HG02973 (cell line): ENCODE results near the gene TLNRD1.

ENCODE experiments used
- ATAC-seq: cut with Tn5 transposase; IDR thresholded peaks from one replicate; pipeline ENCODE4 v1.9.1; 2021; ENCODE audit warnings: moderate library complexity; ENCODE audit not compliant: unreplicated experiment

TLNRD1 gene

DNA sequence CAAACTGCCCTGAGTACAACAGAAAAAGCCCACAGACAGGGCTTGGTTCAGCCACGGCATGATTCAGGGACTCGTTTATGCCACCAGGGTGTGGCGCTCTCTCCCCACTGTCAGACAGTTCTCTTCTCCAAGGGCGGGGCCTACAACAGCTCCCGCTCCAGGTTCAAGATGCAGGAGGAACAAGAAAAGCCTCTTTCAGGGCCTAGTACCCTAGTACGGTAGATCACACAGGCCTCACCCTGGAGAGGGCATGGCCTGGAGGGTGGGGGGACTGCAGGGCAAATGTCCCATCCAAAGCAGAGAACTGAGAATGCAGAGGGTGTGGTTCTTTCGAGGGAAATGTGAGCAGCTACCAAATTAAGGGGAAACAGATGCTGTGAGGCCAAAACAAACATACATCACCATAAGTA, 23.1 kb upstream of the TLNRD1 start:
- no peak for ATAC-seq

GRCh38 chr15:80978685-80979329, 21.9 kb upstream of the TLNRD1 start:
- no peak for ATAC-seq

- no peak for ATAC-seq
Measured at GRCh38 chr15:80979538-80980200, 21.1 kb upstream of the TLNRD1 start.

DNA sequence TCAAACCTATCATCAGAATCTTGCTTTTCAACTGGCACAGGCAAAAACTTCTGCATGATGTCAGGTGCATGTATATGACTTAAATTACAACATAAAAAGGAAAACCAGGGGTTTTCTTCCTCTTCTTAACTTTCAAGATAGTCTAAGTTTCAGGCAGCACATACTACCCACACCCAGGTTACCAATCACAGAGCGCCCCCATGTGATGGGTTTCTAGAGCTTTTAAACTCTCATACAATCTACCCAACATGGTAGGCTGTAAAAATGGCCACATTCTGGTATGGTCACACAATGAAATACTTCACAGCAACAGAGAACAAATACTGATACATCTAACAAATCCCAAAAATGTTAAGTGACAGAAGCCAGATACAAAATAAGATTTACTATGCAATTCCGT, 18.5 kb upstream of the TLNRD1 start:
- ATAC-seq = no peak

DNA sequence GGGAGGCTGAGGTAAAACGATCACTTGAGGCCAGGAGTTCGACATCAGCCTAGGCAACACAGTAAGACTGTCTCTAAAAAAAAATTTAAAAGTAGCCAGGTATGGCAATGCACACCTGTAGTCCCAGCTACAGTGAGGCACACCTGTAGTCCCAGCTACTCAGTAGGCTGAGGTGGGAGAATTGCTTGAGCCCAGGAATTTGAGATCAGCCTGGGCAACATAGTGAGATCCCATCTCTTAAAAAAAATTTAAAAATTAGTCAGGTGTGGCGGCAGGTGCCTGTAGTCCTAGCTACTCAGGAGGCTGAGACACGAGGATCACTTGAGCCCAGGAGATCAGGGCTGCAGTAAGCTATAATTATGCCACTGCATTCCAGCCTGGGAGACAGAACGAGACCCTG, 17.9 kb upstream of the TLNRD1 start:
- no peak for ATAC-seq

DNA sequence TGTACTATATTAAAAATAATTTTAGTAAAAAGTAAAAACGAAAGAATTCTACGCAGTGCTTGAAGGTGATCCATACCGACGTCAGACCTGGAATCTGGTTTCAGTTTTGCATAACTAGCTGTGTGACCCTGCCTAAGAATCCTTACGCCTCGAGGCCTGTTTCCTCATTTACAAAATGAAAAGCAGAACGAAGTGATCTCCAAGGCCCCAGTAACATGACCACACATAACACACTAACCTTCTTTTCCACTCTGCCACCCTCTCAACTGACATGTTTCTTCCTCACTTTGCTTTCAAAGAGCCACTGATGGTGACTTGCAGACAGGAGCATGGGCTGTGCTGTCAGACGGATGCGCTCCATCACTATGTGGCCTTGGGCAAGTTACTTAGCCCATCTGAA, 15.9 kb upstream of the TLNRD1 start:
- no peak for ATAC-seq

- ATAC-seq = no peak
Measured at GRCh38 chr15:80985981-80986380, 14.7 kb upstream of the TLNRD1 start.

DNA sequence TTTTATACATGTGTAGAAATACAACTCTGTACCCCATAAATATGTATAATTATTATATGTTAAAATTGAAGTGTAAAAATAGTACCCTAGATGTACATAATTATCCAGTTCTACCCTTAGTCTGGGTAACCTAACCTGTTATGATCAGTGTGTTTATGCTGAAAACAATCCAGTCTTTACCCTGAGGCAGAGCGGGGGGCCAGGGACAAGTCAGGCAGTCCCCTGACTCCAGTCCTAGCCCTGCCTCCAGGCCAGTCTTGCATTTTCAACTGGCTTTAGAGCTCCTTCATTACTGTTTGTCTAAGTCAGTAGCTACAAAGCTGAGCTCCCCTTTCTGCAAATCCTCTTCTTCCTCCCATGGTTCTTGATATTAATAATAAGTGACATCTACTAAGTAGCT, 14.2 kb upstream of the TLNRD1 start:
- ATAC-seq = no peak

DNA sequence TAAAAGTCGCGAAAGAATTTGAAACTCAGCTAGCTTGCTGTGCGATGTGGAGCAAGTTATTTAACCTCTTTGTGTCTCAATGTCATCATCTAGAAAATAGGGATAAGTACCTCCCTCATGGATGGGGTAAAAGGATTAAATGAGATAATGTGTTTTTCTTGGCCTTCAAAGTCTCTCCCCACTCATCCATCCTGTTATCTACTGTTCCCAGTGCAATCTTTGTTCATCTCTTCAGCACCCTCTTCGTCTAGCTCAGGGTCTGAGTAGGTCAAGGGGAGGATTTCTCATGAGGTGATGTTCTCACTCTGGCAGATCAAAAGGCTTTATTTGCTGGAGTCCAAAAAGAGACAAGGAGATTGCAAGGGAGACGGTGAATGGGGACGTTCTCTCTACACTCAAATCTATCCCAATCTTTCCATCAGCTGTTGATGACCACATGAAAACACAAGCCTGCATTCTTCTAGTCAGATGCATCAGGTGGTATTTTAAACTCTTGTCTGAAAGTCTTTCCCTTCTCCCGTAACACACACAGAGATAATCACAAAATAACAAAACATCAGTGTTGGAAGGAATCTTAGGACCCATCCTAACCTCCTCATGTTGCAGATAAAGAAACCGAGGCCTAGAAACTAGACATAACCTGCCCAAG, 12.5 kb upstream of the TLNRD1 start:
- no peak for ATAC-seq

DNA sequence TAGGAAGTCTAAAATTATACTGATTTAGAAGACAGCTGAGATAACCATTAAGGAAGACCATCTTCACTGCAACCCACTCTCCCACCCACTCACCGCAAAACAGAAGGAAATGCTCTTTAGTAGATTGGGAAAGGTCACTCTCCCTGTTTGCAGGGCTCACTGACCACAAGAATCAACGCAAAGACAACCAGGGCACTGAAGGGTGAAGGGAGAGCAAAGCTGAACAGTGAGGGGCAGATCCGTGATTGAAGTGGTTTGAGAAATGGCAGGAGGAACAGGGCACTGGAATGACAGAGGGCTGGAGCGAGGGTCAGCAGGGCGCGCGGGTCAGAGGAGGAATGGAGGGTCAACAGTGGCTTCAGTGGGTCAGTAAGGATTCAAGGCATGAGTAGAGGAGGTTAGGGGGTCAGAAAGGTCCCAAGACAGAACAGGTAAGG, 11.6 kb upstream of the TLNRD1 start:
- peak; percentile 5 for ATAC-seq

GRCh38 chr15:80989518-80990478, 10.9 kb upstream of the TLNRD1 start, which contains the start of gene MESD:
Gene MESD (minus strand): TSS chr15:80989819. CDS start chr15:80989791, 28 bp downstream.
- ATAC-seq = peak; percentile 90

GRCh38 chr15:80990955-80991354, 9.8 kb upstream of the TLNRD1 start:
- no peak for ATAC-seq

GRCh38 chr15:80991421-80991820, 9.3 kb upstream of the TLNRD1 start:
- no peak for ATAC-seq

- ATAC-seq = no peak
Measured at GRCh38 chr15:80992006-80992405, 8.7 kb upstream of the TLNRD1 start.

GRCh38 chr15:80992441-80992840, 8.3 kb upstream of the TLNRD1 start:
- ATAC-seq = no peak

GRCh38 chr15:80996247-80996646, 4.5 kb upstream of the TLNRD1 start:
- no peak for ATAC-seq

GRCh38 chr15:80997692-80998091, 3.0 kb upstream of the TLNRD1 start:
- ATAC-seq = no peak

DNA sequence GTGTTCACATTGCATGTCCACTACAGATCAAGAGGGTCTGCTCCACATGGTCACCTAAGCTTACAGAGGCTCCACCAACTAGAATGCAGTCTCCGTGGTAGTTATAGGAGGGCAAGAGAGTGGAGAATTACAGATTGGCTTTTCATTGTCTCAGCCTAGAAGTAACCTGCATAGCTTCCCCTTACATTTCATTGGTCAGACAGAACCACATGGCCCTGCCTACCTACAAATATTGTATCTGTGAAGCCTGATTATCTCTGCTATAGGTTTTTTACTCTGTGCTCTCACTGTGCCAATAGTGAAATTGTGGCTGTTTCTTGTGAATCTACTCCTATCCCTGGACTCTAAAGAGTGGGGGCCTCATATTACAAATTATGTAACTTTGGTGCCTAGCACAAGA, 2.5 kb upstream of the TLNRD1 start:
- no peak for ATAC-seq

DNA sequence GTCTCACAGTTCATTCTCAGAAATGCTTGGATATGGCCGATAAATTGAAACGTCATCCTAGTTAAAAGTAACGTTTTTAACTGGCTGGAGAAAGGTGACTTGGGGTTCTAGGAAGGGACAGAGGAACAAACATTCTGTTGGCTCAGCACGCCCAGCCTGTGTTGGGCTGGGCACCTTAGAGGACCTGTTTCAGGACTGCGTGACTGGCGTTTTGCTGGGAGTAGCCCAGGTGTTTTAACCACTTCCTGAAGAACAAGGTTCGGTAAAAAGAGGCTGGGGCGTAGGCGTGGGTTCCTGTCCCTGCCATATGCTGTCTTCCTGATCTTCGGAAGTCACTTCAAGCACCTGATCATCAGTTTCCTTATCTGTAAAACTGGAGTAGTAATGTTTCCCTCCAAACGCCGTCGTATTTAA, 1.1 kb upstream of the TLNRD1 start:
- peak; percentile 29 for ATAC-seq

- no peak for ATAC-seq
Measured at GRCh38 chr15:81000144-81000623, 539 bp upstream of the TLNRD1 start.
